Breast epithelium (tissue), 4 donors: ENCODE data around the gene INMT. TPM values are rescaled to one million over a fixed set of nuclear protein-coding genes. Genes with fewer than 3 reads are reported as not detected.

Source experiments
- DNase-seq, 2 donors: peaks; one replicate each; pipeline ENCODE4 v3.0.0-alpha.2; 2019; ENCODE audit warnings: low spot score in 2 of 2
- H3K27ac ChIP-seq, 2 donors: fragments of 200-600 bp; sonication (generic) in 1 of 2; one replicate each; pipeline ENCODE4 v1.5.1; 2016 to 2019; ENCODE audit warnings: mild to moderate bottlenecking in 1 of 2
- H3K27me3 ChIP-seq, 2 donors: fragments of 200-600 bp; sonication (generic) in 1 of 2; one replicate each; pipeline versions ENCODE4 v1.5.1 to v1.6.0; 2017 to 2019; ENCODE audit warnings: control low read depth in 1 of 2, mild to moderate bottlenecking in 1 of 2
- H3K36me3 ChIP-seq: fragments of 200-600 bp; one replicate; pipeline ENCODE4 v1.5.1; 2019
- H3K4me1 ChIP-seq, 2 donors: fragments of 200-600 bp; sonication (generic); one replicate each; pipeline ENCODE4 v1.5.1; 2016 to 2019; ENCODE audit warnings: control low read depth in 1 of 2
- H3K4me3 ChIP-seq, 3 donors: fragments of 200-600 bp; sonication (generic); 1 replicate in 2 of 3; 2 replicates in 1 of 3; pipeline ENCODE4 v1.5.1; 2016 to 2019; ENCODE audit warnings: mild to moderate bottlenecking in 3 of 3, moderate library complexity in 2 of 3
- H3K9me3 ChIP-seq, 2 donors: fragments of 200-600 bp; sonication (generic) in 1 of 2; one replicate each; pipeline ENCODE4 v1.5.1; 2016 to 2019; ENCODE audit warnings: control low read depth in 1 of 2
- CTCF ChIP-seq, 3 donors: fragments of 450-650 bp; IDR thresholded peaks; one replicate each; pipeline ENCODE4 v1.5.1; 2016 to 2017; ENCODE audit warnings: antibody characterized with exemption in 3 of 3, mild to moderate bottlenecking in 3 of 3, moderate library complexity in 3 of 3
- POLR2A ChIP-seq: fragments of 450-650 bp; IDR thresholded peaks from one replicate; pipeline ENCODE4 v1.6.1; 2016; ENCODE audit warnings: antibody characterized with exemption, mild to moderate bottlenecking, moderate library complexity
- POLR2AphosphoS5 ChIP-seq, 3 donors: sonication (generic); formaldehyde crosslinking; IDR thresholded peaks; one replicate each; pipeline ENCODE4 v1.6.1; 2017; ENCODE audit warnings: antibody characterized with exemption in 3 of 3
- intact Hi-C: fragments of 100-400 bp; cut with DNase I; formaldehyde crosslinking; loops from one replicate; pipeline ENCODE4 v1.15.1; 2023; ENCODE audit warnings: low total_unique reads
- total RNA-seq, 3 donors: library from RNA; depleted of rRNA; stranded (reverse); fragments of >200 nt; gene quantifications; one replicate each; pipeline ENCODE4 v1.1.0, GENCODE V29; 2016

The INMT gene
- total RNA-seq, 3 donors from 2014 or later: 7.8 to 66.7 (median 26.2) TPM

GRCh38 chr7:30706316-30706715 is 45.6 kb upstream of the INMT start:
- no peak for TF ChIP-seq POLR2A
- no peak for TF ChIP-seq CTCF (IDR thresholded peaks at IDR 0.05)
- TF ChIP-seq POLR2AphosphoS5 (IDR thresholded peaks at IDR 0.05): no peak
- Histone ChIP-seq H3K27ac (peak overlapping the region in 1 of 2 donors; percentile 29), H3K36me3 (no peaks in the 10 kb centered on the region), H3K4me3 (no peak overlapping the region), H3K27me3 (no peaks in the 10 kb centered on the region), H3K4me1 (peaks cover 0 to 4% of the 10 kb centered on the region in 2 donors), H3K9me3 (no peaks in the 10 kb centered on the region)
- intact Hi-C loops: no loop called here
- no peak for DNase-seq

GRCh38 chr7:30706908-30707307 is 45.0 kb upstream of the INMT start:
- H3K4me3 ChIP-seq: no peak overlapping the region
- H3K36me3 ChIP-seq: no peaks in the 10 kb centered on the region
- DNase-seq: no peak
- intact Hi-C loops: no loop called here
- H3K4me1 ChIP-seq: peaks cover 0 to 4% of the 10 kb centered on the region in 2 donors
- H3K9me3 ChIP-seq: no peaks in the 10 kb centered on the region
- TF ChIP-seq CTCF (IDR thresholded peaks at IDR 0.05) (no peak), POLR2A (no peak), POLR2AphosphoS5 (IDR thresholded peaks at IDR 0.05) (no peak)
- H3K27ac ChIP-seq: peak overlapping the region in 1 of 2 donors; percentile 29
- H3K27me3 ChIP-seq: no peaks in the 10 kb centered on the region

GRCh38 chr7:30707391-30708357 is 44.3 kb upstream of the INMT start:
- H3K4me3 ChIP-seq: no peak overlapping the region
- TF ChIP-seq POLR2AphosphoS5 (IDR thresholded peaks at IDR 0.05) (no peak), POLR2A (no peak), CTCF (IDR thresholded peaks at IDR 0.05) (no peak)
- H3K4me1 ChIP-seq: peaks cover 0 to 4% of the 10 kb centered on the region in 2 donors
- intact Hi-C loops: no loop called here
- no peaks in the 10 kb centered on the region for H3K36me3 ChIP-seq
- no peak for DNase-seq
- H3K27ac ChIP-seq: peak overlapping the region in 1 of 2 donors; percentile 68
- no peaks in the 10 kb centered on the region for H3K9me3 ChIP-seq
- H3K27me3 ChIP-seq: no peaks in the 10 kb centered on the region

GRCh38 chr7:30708412-30708811 is 43.5 kb upstream of the INMT start:
- Histone ChIP-seq H3K27ac (peak overlapping the region in 1 of 2 donors; percentile 68), H3K4me1 (peaks cover 0 to 4% of the 10 kb centered on the region in 2 donors), H3K9me3 (no peaks in the 10 kb centered on the region), H3K36me3 (no peaks in the 10 kb centered on the region), H3K27me3 (no peaks in the 10 kb centered on the region), H3K4me3 (no peak overlapping the region)
- DNase-seq: no peak
- TF ChIP-seq POLR2A: no peak
- TF ChIP-seq CTCF (IDR thresholded peaks at IDR 0.05): no peak
- TF ChIP-seq POLR2AphosphoS5 (IDR thresholded peaks at IDR 0.05): no peak
- intact Hi-C loops: no loop called here

GRCh38 chr7:30708983-30709382 is 43.0 kb upstream of the INMT start:
- peaks cover 0 to 4% of the 10 kb centered on the region in 2 donors for H3K4me1 ChIP-seq
- H3K36me3 ChIP-seq: no peaks in the 10 kb centered on the region
- no peak for DNase-seq
- intact Hi-C loops: no loop called here
- H3K4me3 ChIP-seq: no peak overlapping the region
- H3K27me3 ChIP-seq: no peaks in the 10 kb centered on the region
- TF ChIP-seq POLR2AphosphoS5 (IDR thresholded peaks at IDR 0.05): peak in 2 of 3 donors; percentile 60 to 86
- TF ChIP-seq POLR2A: no peak
- no peak overlapping the region for H3K27ac ChIP-seq
- H3K9me3 ChIP-seq: no peaks in the 10 kb centered on the region
